ENCODE measurements around the gene DIRAS3. TPM values are rescaled to one million over a fixed set of nuclear protein-coding genes. Genes with fewer than 3 reads are reported as not detected.

The DIRAS3 gene
- total RNA-seq, 1 experiment from 2014 or later, result 1.9 TPM

DNA sequence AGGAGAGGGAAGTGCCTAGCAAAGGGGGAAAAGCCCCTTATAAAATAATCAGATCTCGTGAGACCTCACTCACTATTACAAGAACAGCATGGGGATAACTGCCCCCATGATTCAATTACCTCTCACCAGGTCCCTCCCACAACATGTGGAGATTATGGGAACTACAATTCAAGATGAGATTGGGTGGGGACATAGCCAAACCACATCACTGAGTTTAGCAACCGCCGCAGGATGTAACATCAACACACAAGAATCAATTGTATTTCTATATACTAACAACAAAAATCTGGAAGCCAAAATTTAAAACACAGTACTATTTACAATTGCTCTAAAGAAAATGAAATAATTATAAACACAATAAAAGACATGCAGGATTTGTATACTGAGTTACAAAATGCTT is 21.9 kb downstream of the DIRAS3 start:
- Histone ChIP-seq H3K4me1 (ENCODE audit: control insufficient read depth in 1 of 2, insufficient read depth in 2 of 2, low read length in 2 of 2) (no peaks in the 10 kb centered on the region), H3K79me2 (ENCODE audit: insufficient read depth, low read length) (no peaks in the 10 kb centered on the region), H3K27ac (ENCODE audit: low read depth, low read length) (no peak overlapping the region), H3K9ac (ENCODE audit: low read length) (no peak overlapping the region), H3K9me3 (ENCODE audit: control insufficient read depth in 1 of 2, insufficient read depth in 1 of 2, low read depth in 1 of 2, low read length in 2 of 2) (no peaks in the 10 kb centered on the region), H3K36me3 (ENCODE audit: control insufficient read depth in 1 of 2, insufficient read depth in 2 of 2, low read length in 2 of 2) (no peaks in the 10 kb centered on the region), H3K4me3 (replicated peaks in 1 of 2; ENCODE audit: low read depth in 1 of 2, low read length in 2 of 2) (no peak overlapping the region), H3K27me3 (ENCODE audit: insufficient read depth, low read length) (no peaks in the 10 kb centered on the region), H4K20me1 (ENCODE audit: insufficient read depth) (no peaks in the 10 kb centered on the region), H2AFZ (ENCODE audit: low read depth, low read length, poor library complexity, severe bottlenecking) (no peak overlapping the region), H3K9me2 (ENCODE audit: insufficient read depth) (no peaks in the 10 kb centered on the region), H3K4me2 (ENCODE audit: low read length) (no peak overlapping the region)
- BruUV-seq (replicated peaks), result no TSS peak
- ChIA-PET CTCF (no interaction called here), RAD21 (ENCODE audit: low non-redundant PET in 1 of 2, low total read pairs in 2 of 2, uncharacterized antibody in 2 of 2, unreplicated experiment in 2 of 2) (no interaction called here), POLR2A (no interaction called here)
- DNase-seq (ENCODE audit: low read depth, low spot score) (no peak), ATAC-seq (peak; percentile 38; the same call in 1 of the 2 replicates)
- no peak for TF ChIP-seq CBX3 (IDR thresholded peaks at IDR 0.05; ENCODE audit: low read depth)
- TF ChIP-seq, protein P1, sequence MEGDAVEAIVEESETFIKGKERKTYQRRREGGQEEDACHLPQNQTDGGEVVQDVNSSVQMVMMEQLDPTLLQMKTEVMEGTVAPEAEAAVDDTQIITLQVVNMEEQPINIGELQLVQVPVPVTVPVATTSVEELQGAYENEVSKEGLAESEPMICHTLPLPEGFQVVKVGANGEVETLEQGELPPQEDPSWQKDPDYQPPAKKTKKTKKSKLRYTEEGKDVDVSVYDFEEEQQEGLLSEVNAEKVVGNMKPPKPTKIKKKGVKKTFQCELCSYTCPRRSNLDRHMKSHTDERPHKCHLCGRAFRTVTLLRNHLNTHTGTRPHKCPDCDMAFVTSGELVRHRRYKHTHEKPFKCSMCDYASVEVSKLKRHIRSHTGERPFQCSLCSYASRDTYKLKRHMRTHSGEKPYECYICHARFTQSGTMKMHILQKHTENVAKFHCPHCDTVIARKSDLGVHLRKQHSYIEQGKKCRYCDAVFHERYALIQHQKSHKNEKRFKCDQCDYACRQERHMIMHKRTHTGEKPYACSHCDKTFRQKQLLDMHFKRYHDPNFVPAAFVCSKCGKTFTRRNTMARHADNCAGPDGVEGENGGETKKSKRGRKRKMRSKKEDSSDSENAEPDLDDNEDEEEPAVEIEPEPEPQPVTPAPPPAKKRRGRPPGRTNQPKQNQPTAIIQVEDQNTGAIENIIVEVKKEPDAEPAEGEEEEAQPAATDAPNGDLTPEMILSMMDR (IDR thresholded peaks at IDR 0.05 in 2 of 3, conservative IDR thresholded peaks at IDR 0.05 in 1 of 3; ENCODE audit: borderline replicate concordance in 1 of 3, insufficient read depth in 1 of 3, low read depth in 2 of 3, low read length in 2 of 3), result peak in 2 of 3 experiments; percentile 13 to 23; a peak in 1 of 6 replicates
- no peak for TF ChIP-seq POLR2AphosphoS5 (IDR thresholded peaks at IDR 0.05; ENCODE audit: low read depth, low read length)
- intact Hi-C loops (cut with micrococcal nuclease), result no loop called here

DNA sequence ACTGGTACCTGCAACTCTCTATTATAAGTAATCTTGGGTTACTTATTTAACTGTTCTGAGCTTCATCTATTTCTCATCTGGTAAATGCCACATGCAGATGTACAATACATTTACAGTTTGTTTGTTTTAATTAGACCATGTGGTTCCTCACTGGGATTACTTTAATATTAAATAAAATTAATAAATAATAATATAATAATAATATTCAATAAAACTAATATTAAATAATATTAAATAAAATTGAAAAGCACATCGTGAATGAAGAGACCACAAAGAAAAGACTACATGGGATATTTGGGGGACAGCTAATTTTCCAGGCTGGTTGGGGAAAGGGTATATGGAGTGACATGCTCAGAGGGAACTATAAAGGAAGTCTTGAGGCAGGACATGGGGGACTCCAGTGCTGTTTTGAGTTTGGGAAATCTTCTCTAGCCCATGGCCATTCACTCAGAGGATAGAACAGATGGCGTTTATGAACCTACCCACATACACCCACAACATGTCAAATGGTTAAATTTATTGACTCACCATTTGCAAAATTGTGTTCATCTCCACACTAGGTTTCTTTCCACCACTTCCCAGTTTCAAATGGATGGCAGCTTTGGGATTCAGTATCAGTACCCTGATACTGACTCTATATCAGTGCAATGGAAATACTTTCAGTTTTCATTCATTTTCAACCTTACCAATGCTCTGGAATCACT is 25.6 kb downstream of the DIRAS3 start:
- intact Hi-C loops (cut with micrococcal nuclease), result no loop called here
- Histone ChIP-seq H2AFZ (ENCODE audit: low read depth, low read length, poor library complexity, severe bottlenecking) (no peak overlapping the region), H3K4me1 (ENCODE audit: control insufficient read depth in 1 of 2, insufficient read depth in 2 of 2, low read length in 2 of 2) (no peaks in the 10 kb centered on the region), H3K9ac (ENCODE audit: low read length) (no peak overlapping the region), H3K27me3 (ENCODE audit: insufficient read depth, low read length) (no peaks in the 10 kb centered on the region), H3K79me2 (ENCODE audit: insufficient read depth, low read length) (no peaks in the 10 kb centered on the region), H4K20me1 (ENCODE audit: insufficient read depth) (no peaks in the 10 kb centered on the region), H3K4me2 (ENCODE audit: low read length) (no peak overlapping the region), H3K4me3 (replicated peaks in 1 of 2; ENCODE audit: low read depth in 1 of 2, low read length in 2 of 2) (no peak overlapping the region), H3K9me2 (ENCODE audit: insufficient read depth) (no peaks in the 10 kb centered on the region), H3K9me3 (ENCODE audit: control insufficient read depth in 1 of 2, insufficient read depth in 1 of 2, low read depth in 1 of 2, low read length in 2 of 2) (no peaks in the 10 kb centered on the region), H3K36me3 (ENCODE audit: control insufficient read depth in 1 of 2, insufficient read depth in 2 of 2, low read length in 2 of 2) (no peaks in the 10 kb centered on the region), H3K27ac (ENCODE audit: low read depth, low read length) (no peak overlapping the region)
- no peak for TF ChIP-seq JUND (IDR thresholded peaks at IDR 0.05)
- DNase-seq (ENCODE audit: low read depth, low spot score), result no peak
- ChIA-PET POLR2A (no interaction called here), RAD21 (ENCODE audit: low non-redundant PET in 1 of 2, low total read pairs in 2 of 2, uncharacterized antibody in 2 of 2, unreplicated experiment in 2 of 2) (no interaction called here), CTCF (no interaction called here)
- ATAC-seq, result no peak
- no TSS peak for BruUV-seq (replicated peaks)
